K562 (cell line): Measurements from ENCODE around the gene HEMK1. TPM values are rescaled to one million over a fixed set of nuclear protein-coding genes. Genes with fewer than 3 reads are reported as not detected.

Source experiments
- ATAC-seq: fragments of 200-7000 bp; cut with Tn5 transposase; 3 replicates; pipeline ENCODE4 v1.9.1; 2020; ENCODE audit warnings: moderate library complexity
- BruUV-seq: library from RNA; stranded (reverse); fragments of 400-500 nt; replicated peaks from 2 replicates; lab custom pipeline; 2021; lab: Mats Ljungman, UMichigan
- CTCF ChIA-PET: fragments of 300-600 bp; formaldehyde crosslinking; extraction: SDS; loops from one replicate; lab custom pipeline; 2021; ENCODE audit warnings: low intra/inter-chr PET ratio; lab: Yijun Ruan, JAX
- POLR2A ChIA-PET: fragments of 300-600, 350-650 bp; sonication (Branson Sonifier 250); formaldehyde crosslinking; extraction: SDS; loops from one replicate; lab custom pipeline; 2021; ENCODE audit warnings: antibody characterized with exemption, inconsistent platforms; lab: Yijun Ruan, JAX
- DNase-seq, 4 experiments: peaks; one replicate each; pipeline versions ENCODE4 v3.0.0 to v3.0.0-alpha.2; 2011 to 2018; ENCODE audit warnings: low spot score in 3 of 4, mixed read lengths in 3 of 4; ENCODE audit errors: extremely low read depth in 1 of 4
- FAIRE-seq: peaks from 2 replicates; lab custom pipeline; 2011; peaks lifted over from hg19 to GRCh38; lab: Jason Lieb, UNC
- H2AFZ ChIP-seq: 2 replicates; pipeline ENCODE4 v1.6.0; 2011; ENCODE audit warnings: low read depth, low read length, control low read depth, inconsistent platforms
- H3K27ac ChIP-seq: fragments of 200-600 bp; 3 replicates; pipeline ENCODE4 v1.8.0; 2011; ENCODE audit warnings: low read depth, mild to moderate bottlenecking, control low read depth, inconsistent platforms, low read length, moderate library complexity, mixed read lengths; ENCODE audit errors: extremely low read depth
- H3K27me3 ChIP-seq, 2 experiments: fragments of 300-600 bp in 1 of 2; 2 replicates in 1 of 2; 3 replicates in 1 of 2; pipeline versions ENCODE4 v1.6.0 to v1.8.0; 2011; ENCODE audit warnings: inconsistent platforms in 2 of 2, low read length in 2 of 2, mild to moderate bottlenecking in 1 of 2, mixed read lengths in 1 of 2, moderate library complexity in 1 of 2; ENCODE audit not compliant: control insufficient read depth in 2 of 2, insufficient read depth in 2 of 2
- H3K36me3 ChIP-seq: fragments of 300-600 bp; 3 replicates; pipeline ENCODE4 v1.8.0; 2011; ENCODE audit warnings: mild to moderate bottlenecking, low read length, inconsistent platforms; ENCODE audit not compliant: control insufficient read depth, insufficient read depth
- H3K4me1 ChIP-seq, 2 experiments: fragments of 200-600 bp in 1 of 2; replicated peaks in 1 of 2; 2 replicates in 1 of 2; 3 replicates in 1 of 2; pipeline versions ENCODE4 v1.5.1 to v1.8.0; 2011; ENCODE audit warnings: inconsistent platforms in 2 of 2, low read length in 2 of 2, mild to moderate bottlenecking in 1 of 2, mixed read lengths in 1 of 2, moderate library complexity in 1 of 2; ENCODE audit not compliant: control insufficient read depth in 2 of 2, insufficient read depth in 2 of 2
- H3K4me2 ChIP-seq: 2 replicates; pipeline ENCODE4 v1.6.1; 2011; ENCODE audit warnings: low read length, control low read depth, inconsistent platforms, mixed read lengths; ENCODE audit not compliant: insufficient read depth
- H3K4me3 ChIP-seq: fragments of 200-600 bp; sonication (generic), shearing (Covaris generic); 2 replicates; pipeline ENCODE4 v1.5.1; 2016; ENCODE audit warnings: control low read depth, inconsistent platforms
- H3K79me2 ChIP-seq: fragments of 200-600 bp; 3 replicates; pipeline ENCODE4 v1.8.0; 2011; ENCODE audit warnings: low read length, inconsistent platforms; ENCODE audit not compliant: control insufficient read depth, insufficient read depth
- H3K9ac ChIP-seq, 2 experiments: 2 replicates each; pipeline versions ENCODE4 v1.6.0 to v1.6.1; 2011; ENCODE audit warnings: low read depth in 2 of 2, low read length in 2 of 2, control low read depth in 1 of 2, inconsistent platforms in 1 of 2, mild to moderate bottlenecking in 1 of 2, mixed read lengths in 1 of 2; ENCODE audit not compliant: insufficient read depth in 1 of 2
- H3K9me1 ChIP-seq: one replicate; pipeline ENCODE4 v1.6.0; 2011; ENCODE audit warnings: inconsistent platforms, mild to moderate bottlenecking, low read length, moderate library complexity; ENCODE audit not compliant: control insufficient read depth, insufficient read depth
- H3K9me3 ChIP-seq: replicated peaks from 2 replicates; pipeline ENCODE4 v1.5.1; 2011; ENCODE audit warnings: low read depth, low read length, inconsistent platforms; ENCODE audit not compliant: control insufficient read depth, insufficient read depth
- H4K20me1 ChIP-seq: replicated peaks from 2 replicates; pipeline ENCODE4 v1.6.1; 2011; ENCODE audit warnings: low read length, inconsistent platforms, mixed read lengths; ENCODE audit not compliant: control insufficient read depth, insufficient read depth
- DDX20 ChIP-seq: fragments of 450-650 bp; IDR thresholded peaks from 2 replicates; pipeline ENCODE4 v1.6.1; 2016; ENCODE audit warnings: missing genetic modification characterization, low read depth, mild to moderate bottlenecking, missing compliant biosample characterization, moderate library complexity
- ZNF592 ChIP-seq: fragments of 450-650 bp; IDR thresholded peaks from 2 replicates; pipeline ENCODE4 v1.6.1; 2017; ENCODE audit warnings: antibody characterized with exemption, mild to moderate bottlenecking
- WGBS: fragments of 100-300 bp; shearing (Covaris generic); methylation state at CpG from one replicate; pipeline ENCODE4 v1.1.6; 2016; ENCODE audit warnings: low coverage, mixed read lengths; ENCODE audit not compliant: insufficient coverage; ENCODE audit errors: missing lambda C conversion rate; 5-methylcytosine and 5-hydroxymethylcytosine counted together
- in situ Hi-C: fragments of 300-500 bp; cut with MboI; formaldehyde crosslinking; loops from 4 replicates; pipeline ENCODE4 v1.15.0; 2018; ENCODE audit warnings: inconsistent platforms, mixed read lengths
- intact Hi-C: fragments of 100-400 bp; cut with micrococcal nuclease; formaldehyde crosslinking; loops from 2 replicates; pipeline ENCODE4 v1.14.2; 2022
- polyA plus RNA-seq, 8 experiments: library from polyadenylated mRNA; depleted of rRNA in 4 of 8; stranded (reverse) in 5 of 8; unstranded in 3 of 8; fragments of >200 nt; fragmentation: Nextera tagmentation in 2 of 8; fragmentation: Illumina TruSeq in 1 of 8; extraction: Ambion mirVana in 2 of 8; extraction: Trizol in 1 of 8; gene quantifications; 2 replicates each; pipeline versions ENCODE4 v1.2.1 to v1.2.3, GENCODE V29; 2011 to 2014; ENCODE audit warnings: inconsistent platforms in 1 of 8, missing spikeins in 1 of 8
- total RNA-seq, 7 experiments: library from RNA; depleted of rRNA in 6 of 7; stranded (reverse); fragments of >200 nt in 6 of 7; fragmentation: Illumina TruSeq in 2 of 7; extraction: Trizol in 2 of 7; gene quantifications; 2 replicates each; pipeline versions ENCODE4 v1.2.1 to v1.2.3, GENCODE V29; 2011 to 2021; ENCODE audit warnings: low replicate concordance in 1 of 7
- TF ChIP-seq, protein P1 (sequence below), 2 experiments: fragments of 450-650 bp; formaldehyde crosslinking in 1 of 2; IDR thresholded peaks; 2 replicates each; pipeline versions ENCODE4 v1.4.0 to v1.6.1; 2014 to 2020; ENCODE audit warnings: mild to moderate bottlenecking in 2 of 2, borderline replicate concordance in 1 of 2, low read depth in 1 of 2

The HEMK1 gene
- total and polyA plus RNA-seq, 9 of the 15 experiments (the other 6 are each of a cell fraction or from before 2014, with no cell fraction given): 2.0 to 16.8 (median 11.4) TPM

GRCh38 chr3:50587373-50587772 lies 18.1 kb downstream of the HEMK1 start:
- peaks cover 12% of the 10 kb centered on the region; the same call in 2 of the 3 replicates for H3K36me3 ChIP-seq
- ChIA-PET POLR2A (interaction anchor here (0.9 to 2.3 kb wide), 4 partner anchors 10 to 31 kb away, joined by 3 to 9 read pairs (median 6); no protein-coding TSS in a partner anchor), CTCF (no interaction called here)
- H3K27me3 ChIP-seq: no peaks in the 10 kb centered on the region
- H3K4me1 ChIP-seq: peaks cover 42 to 45% of the 10 kb centered on the region in 2 experiments
- no peak overlapping the region for H3K4me2 ChIP-seq
- ATAC-seq (no peak), FAIRE-seq (peak; percentile 15), DNase-seq (no peak)
- 83% methylated on average over 6 of the region's 6 CpGs for WGBS
- no peak overlapping the region for H3K4me3 ChIP-seq
- intact Hi-C loops: no loop called here
- H4K20me1 ChIP-seq: no peaks in the 10 kb centered on the region
- peak overlapping the region; percentile 2; the same call in 1 of the 3 replicates for H3K27ac ChIP-seq
- in situ Hi-C loops: no loop called here
- H3K9ac ChIP-seq: no peak overlapping the region; a peak in 1 of 4 replicates
- TF ChIP-seq DDX20 (tag) (no peak), ZNF592 (peak; percentile 16; the same call in 1 of the 2 replicates)
- TF ChIP-seq, protein P1, sequence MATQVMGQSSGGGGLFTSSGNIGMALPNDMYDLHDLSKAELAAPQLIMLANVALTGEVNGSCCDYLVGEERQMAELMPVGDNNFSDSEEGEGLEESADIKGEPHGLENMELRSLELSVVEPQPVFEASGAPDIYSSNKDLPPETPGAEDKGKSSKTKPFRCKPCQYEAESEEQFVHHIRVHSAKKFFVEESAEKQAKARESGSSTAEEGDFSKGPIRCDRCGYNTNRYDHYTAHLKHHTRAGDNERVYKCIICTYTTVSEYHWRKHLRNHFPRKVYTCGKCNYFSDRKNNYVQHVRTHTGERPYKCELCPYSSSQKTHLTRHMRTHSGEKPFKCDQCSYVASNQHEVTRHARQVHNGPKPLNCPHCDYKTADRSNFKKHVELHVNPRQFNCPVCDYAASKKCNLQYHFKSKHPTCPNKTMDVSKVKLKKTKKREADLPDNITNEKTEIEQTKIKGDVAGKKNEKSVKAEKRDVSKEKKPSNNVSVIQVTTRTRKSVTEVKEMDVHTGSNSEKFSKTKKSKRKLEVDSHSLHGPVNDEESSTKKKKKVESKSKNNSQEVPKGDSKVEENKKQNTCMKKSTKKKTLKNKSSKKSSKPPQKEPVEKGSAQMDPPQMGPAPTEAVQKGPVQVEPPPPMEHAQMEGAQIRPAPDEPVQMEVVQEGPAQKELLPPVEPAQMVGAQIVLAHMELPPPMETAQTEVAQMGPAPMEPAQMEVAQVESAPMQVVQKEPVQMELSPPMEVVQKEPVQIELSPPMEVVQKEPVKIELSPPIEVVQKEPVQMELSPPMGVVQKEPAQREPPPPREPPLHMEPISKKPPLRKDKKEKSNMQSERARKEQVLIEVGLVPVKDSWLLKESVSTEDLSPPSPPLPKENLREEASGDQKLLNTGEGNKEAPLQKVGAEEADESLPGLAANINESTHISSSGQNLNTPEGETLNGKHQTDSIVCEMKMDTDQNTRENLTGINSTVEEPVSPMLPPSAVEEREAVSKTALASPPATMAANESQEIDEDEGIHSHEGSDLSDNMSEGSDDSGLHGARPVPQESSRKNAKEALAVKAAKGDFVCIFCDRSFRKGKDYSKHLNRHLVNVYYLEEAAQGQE (IDR thresholded peaks at IDR 0.05; ENCODE audit: borderline replicate concordance): peak; percentile 19; the same call in 1 of the 2 replicates
- TF ChIP-seq, protein P1 (CRISPR knock-in tag; IDR thresholded peaks at IDR 0.05; ENCODE audit: low read depth): no peak
- no peaks in the 10 kb centered on the region for H3K9me3 ChIP-seq
- no peaks in the 10 kb centered on the region for H3K79me2 ChIP-seq
- no peak overlapping the region for H2AFZ ChIP-seq
- H3K9me1 ChIP-seq: no peaks in the 10 kb centered on the region
- no TSS peak for BruUV-seq
